ENCODE data around the gene CARD11. TPM values are rescaled to one million over a fixed set of nuclear protein-coding genes. Genes with fewer than 3 reads are reported as not detected.
"Not testable (repeated sequence)": the region's sequence is repeated elsewhere in the genome, so short reads cannot be mapped to it uniquely, and the experiment has no call there.

The CARD11 gene
- total and polyA plus RNA-seq, 8 donors = 0.31 to 6.2 (median 1.5) TPM

DNA sequence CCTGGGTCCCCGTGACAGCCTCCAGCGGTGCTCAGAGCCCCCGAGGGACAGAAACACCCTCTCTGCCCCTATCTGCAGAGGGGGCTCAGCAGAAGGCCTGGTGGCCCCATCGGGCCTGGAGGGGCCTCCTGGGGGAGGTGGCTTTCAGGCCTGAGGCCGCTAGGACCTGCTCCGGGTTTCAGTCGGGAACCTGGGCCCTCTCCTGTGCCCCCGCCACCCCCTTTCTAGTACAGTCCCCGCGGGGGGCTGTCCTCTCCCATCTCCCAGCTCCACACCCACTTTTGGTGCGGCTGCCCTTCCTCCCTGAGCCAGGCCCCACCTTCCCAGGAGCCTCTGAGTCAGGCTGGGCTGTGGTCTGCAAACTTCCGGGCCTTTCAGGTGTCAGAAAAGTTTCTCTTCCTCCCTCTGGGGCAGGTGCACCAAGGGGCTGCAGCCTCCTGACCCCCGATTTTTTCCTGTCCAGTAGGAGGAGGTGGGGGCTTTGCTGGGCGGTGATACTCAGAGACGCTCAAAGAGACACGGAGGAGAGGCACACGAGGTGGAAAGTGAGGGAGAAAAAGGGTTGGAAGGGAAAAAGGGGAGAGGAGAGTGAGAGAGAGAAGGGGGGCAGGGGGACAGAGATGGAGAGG lies 692 bp downstream of the CARD11 start:
- no peak for FAIRE-seq

DNA sequence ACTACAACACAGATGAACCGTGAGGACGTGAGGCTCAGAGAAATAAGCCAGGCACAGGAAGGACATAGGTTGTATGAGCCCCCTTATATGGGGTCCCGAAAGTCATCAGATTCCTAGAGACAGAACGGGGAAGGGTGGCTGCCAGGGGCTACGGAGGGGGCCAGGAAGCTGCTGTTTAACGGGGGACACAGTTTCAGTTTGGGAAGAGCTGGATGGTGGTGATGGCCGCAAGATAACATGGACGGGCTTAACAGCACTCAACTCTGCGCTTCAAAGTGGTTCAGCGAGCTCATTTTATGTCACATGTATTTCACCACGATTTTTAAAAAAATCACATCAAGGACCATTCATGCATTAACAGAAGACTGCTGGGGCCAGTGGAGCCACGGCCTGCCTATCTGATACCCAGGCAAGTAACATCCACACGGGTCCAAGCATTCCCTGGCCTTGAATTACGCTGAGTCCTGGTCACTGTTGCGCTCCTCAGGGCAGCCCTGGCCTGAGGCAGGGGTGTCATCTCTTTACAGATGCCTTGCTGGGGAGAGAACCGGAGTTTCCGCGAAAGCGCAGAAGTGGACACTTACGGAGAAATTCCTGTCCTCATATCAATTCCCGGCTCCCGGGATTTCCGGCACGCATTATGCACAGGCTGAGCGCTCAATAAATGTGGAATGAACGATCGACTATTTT lies 1.5 kb downstream of the CARD11 start:
- Histone ChIP-seq H3K4me3 (no peak overlapping the region), H3K27ac (no peak overlapping the region), H3K4me1 (no peaks in the 10 kb centered on the region), H3K9me3 (no peaks in the 10 kb centered on the region), H3K36me3 (no peaks in the 10 kb centered on the region), H3K27me3 (no peaks in the 10 kb centered on the region)
- TF ChIP-seq, protein P1, sequence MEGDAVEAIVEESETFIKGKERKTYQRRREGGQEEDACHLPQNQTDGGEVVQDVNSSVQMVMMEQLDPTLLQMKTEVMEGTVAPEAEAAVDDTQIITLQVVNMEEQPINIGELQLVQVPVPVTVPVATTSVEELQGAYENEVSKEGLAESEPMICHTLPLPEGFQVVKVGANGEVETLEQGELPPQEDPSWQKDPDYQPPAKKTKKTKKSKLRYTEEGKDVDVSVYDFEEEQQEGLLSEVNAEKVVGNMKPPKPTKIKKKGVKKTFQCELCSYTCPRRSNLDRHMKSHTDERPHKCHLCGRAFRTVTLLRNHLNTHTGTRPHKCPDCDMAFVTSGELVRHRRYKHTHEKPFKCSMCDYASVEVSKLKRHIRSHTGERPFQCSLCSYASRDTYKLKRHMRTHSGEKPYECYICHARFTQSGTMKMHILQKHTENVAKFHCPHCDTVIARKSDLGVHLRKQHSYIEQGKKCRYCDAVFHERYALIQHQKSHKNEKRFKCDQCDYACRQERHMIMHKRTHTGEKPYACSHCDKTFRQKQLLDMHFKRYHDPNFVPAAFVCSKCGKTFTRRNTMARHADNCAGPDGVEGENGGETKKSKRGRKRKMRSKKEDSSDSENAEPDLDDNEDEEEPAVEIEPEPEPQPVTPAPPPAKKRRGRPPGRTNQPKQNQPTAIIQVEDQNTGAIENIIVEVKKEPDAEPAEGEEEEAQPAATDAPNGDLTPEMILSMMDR (IDR thresholded peaks at IDR 0.05) = no peak
- 85 to 86% methylated on average over 27 of the region's 27 CpGs for WGBS, 2 donors
- FAIRE-seq (no peak), ATAC-seq (no peak), DNase-seq (peak in 1 of 6 donors; percentile 23)
- intact Hi-C loops (cut with DNase I) = no loop called here

More for the DNA sequence above, 692 bp downstream of the CARD11 start:
- no peaks in the 10 kb centered on the region for H3K27me3 ChIP-seq
- no peaks in the 10 kb centered on the region for H3K4me1 ChIP-seq
- H3K27ac ChIP-seq = no peak overlapping the region
- ATAC-seq (peak in 3 of 4 donors; percentile 30 to 62 (median 48)), DNase-seq (peak in 1 of 6 donors; percentile 50)
- TF ChIP-seq, protein P1 (IDR thresholded peaks at IDR 0.05) = no peak
- WGBS, 2 donors = 31 to 41% methylated on average over 17 of the region's 17 CpGs
- peak overlapping the region in 1 of 4 donors; percentile 39 for H3K4me3 ChIP-seq
- H3K9me3 ChIP-seq = no peaks in the 10 kb centered on the region
- no peaks in the 10 kb centered on the region for H3K36me3 ChIP-seq
- intact Hi-C loops (cut with DNase I) = no loop called here

DNA sequence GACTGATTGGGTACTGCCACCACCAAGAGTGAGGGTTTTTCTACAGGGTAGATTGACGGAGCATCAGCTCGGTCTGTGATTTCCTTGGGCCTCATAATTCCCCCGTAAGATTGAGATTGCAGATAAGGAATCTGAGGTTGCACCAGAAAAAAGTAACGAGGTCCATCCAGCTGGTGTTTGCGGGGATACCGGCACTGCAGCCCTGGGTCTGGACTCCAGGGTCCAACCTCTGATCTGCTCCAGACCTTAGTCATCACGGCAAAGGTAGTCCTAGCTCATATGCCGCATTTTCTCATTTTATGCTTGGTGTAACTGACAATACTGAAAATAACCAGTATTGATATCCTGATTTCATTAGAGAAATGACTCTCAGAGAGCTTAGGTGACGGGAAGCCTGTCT lies 3.9 kb downstream of the CARD11 start:
- Histone ChIP-seq H3K4me3 (no peak overlapping the region), H3K9me3 (no peaks in the 10 kb centered on the region), H3K4me1 (no peaks in the 10 kb centered on the region), H3K27ac (no peak overlapping the region), H3K36me3 (no peaks in the 10 kb centered on the region), H3K27me3 (no peaks in the 10 kb centered on the region)
- FAIRE-seq (no peak), ATAC-seq (no peak), DNase-seq (peak in 1 of 6 donors; percentile 18)
- TF ChIP-seq, protein P1 (IDR thresholded peaks at IDR 0.05) = no peak
- intact Hi-C loops (cut with DNase I) = no loop called here
- 87 to 94% methylated on average over 9 of the region's 9 CpGs for WGBS, 2 donors

DNA sequence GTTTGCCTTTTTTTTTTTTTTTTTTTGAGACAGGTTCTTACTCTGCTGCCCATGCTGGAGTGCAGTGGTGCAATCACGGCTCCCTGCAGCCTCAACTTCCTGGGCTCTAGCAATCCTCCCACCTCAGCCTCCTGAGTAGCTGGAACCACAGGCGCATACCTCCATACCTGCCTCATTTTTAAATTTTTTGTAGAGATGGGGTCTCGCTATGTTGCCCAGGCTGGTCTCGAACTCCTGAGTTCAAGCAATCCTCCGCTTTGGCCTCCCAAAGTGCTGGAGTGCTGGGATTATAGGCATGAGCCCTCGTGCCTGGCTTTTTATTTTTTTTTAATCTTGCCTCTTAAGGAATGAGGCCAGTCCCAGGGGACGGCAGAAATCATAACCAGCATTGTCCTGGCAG lies 5.7 kb downstream of the CARD11 start:
- peak in 1 of 6 donors; percentile 7 for DNase-seq
- WGBS, 2 donors = 78 to 89% methylated on average over 7 of the region's 7 CpGs
- H3K4me3 ChIP-seq; ATAC-seq; intact Hi-C loops (cut with DNase I); H3K9me3 ChIP-seq; H3K4me1 ChIP-seq; H3K27me3 ChIP-seq; H3K27ac ChIP-seq; FAIRE-seq; H3K36me3 ChIP-seq: not testable (repeated sequence)

DNA sequence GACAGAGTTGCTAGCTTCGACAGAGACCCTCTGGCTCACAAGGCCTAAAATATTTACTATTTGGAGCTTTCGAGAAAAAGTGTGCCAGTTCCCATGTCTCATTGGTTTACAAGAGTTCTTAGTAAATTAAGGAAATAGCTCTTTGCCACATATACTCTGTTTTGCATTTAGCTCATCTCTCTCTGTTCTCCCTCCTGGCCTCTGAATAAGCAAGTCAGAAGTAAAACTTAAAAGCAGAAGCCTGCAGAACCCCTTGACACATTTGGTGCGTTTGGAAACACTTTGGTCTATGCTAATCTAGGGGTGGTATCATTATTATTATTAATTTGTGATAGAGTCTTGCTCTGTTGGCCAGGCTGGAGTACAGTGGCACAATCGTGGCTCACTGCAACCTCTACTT lies 6.4 kb downstream of the CARD11 start:
- FAIRE-seq = no peak
- Histone ChIP-seq H3K4me3 (no peak overlapping the region), H3K27ac (no peak overlapping the region), H3K27me3 (no peaks in the 10 kb centered on the region), H3K4me1 (no peaks in the 10 kb centered on the region), H3K36me3 (no peaks in the 10 kb centered on the region), H3K9me3 (no peaks in the 10 kb centered on the region)
- WGBS, 2 donors = 67 to 85% methylated on average over 3 to 4 of the region's 4 CpGs
- TF ChIP-seq, protein P1 (IDR thresholded peaks at IDR 0.05) = no peak
- DNase-seq = no peak
- ATAC-seq = peak in 1 of 4 donors; percentile 25
- intact Hi-C loops (cut with DNase I) = no loop called here
